ENCODE data around the gene ZNF628.
A peak's percentile ranks its signal among the peaks of the same experiment; 100 is the strongest.
"Not testable (repeated sequence)": the region's sequence is repeated elsewhere in the genome, so short reads cannot be mapped to it uniquely, and the experiment has no call there.

ZNF628 gene

DNA sequence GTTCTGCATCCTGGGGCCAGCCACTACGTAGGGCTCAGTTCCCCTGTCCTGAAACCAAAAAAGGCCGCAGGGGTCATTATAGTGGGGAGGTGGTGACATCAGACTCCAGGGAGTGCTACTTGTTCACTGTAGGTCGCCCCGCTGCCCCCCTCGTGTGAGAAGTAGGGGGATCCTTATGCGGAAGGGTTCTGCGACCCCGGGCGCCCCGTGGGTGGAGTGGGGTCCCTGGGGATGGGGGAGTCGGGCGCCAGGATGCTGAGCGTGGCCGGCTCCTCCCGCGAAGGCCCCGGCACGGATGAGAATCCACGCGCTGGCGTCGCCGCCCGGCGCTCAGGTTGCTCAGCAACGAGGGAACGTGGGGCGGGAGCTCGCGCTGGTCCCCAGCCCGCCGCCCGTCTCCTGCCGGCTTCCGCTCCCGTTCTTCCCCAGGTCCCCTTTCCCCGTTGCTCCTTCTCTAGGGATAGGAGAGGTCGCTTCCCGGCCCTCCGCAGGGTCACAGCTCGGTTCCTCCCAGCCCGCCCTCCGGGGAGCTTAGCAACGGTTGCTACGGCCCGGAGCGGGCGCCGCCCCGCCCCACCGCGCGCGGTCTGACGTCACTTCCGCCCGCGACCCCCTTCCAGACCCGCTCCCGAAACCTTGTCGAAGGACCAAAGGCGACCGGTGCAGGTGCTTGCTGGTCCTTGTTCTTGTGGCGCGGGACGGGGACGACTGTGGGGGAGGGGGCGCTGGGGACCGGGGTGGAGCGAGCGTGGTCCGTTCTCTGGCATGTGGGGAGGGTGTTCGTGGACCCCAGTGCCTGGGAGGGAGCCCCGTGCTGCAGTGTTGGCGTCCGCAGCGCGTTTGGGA is 8.4 kb downstream of the ZNF628 start, which contains the start of gene NAT14:
Gene NAT14 (plus strand): TSS at position 596 of the 846 bp plus-strand sequence. CDS start 521 bp downstream, outside the sequence.
- peak; percentile 63 for DNase-seq

DNA sequence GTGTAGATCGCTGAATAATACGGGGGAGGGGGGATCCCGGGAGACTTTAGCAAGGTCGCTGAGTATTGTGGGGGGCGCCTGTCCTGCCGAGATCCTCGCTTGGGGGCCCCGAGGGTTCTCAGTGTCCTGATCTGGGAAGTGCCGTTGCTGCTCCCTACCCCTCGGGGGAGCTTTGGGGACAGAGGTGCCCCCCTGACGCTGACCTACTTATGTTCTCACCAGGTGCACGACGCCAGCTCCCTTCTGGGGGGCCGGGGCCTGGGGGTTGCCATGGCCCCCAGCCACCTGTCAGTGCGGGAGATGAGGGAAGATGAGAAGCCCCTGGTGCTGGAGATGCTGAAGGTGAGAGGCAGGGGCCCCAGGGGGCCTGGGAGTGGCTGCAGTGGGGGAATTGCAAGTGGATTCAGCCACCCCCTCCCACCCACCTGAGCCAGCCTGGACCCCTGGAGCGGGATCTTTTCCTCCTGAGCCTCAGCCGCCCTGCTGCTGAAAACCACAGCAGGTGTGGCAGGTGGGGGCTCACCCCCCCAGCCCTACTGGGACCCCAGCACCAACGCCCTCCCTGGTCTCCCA is 9.1 kb downstream of the ZNF628 start:
- DNase-seq: no peak

DNA sequence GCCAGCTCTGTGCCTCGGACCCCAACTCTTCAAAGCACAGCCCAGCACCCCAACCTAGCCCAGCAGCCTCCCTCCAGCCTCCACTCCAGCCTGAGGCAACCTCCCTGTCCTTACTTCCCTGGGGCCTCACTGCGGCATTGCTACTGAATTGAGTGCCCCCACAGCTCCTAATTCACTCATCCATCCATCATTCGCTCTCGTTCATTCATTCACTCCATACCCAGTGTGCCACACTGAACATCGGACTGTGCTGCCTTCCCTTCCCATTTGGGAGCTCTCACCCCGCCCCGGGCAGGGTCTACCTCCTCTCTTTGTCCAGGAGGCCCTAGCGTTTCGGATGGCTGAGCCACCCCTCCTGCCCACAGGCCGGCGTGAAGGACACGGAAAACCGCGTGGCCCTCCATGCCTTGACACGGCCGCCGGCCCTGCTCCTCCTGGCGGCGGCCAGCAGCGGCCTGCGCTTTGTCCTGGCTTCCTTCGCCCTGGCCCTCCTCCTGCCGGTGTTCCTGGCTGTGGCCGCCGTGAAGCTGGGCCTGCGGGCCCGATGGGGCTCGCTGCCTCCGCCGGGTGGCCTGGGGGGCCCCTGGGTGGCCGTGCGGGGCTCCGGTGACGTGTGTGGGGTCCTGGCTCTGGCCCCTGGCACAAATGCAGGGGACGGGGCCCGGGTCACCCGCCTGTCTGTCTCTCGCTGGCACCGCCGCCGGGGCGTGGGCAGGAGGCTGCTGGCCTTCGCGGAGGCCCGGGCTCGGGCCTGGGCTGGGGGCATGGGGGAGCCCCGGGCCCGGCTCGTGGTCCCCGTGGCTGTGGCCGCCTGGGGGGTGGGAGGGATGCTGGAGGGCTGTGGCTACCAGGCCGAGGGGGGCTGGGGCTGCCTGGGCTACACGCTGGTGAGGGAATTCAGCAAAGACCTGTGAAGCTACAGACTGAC is 9.9 kb downstream of the ZNF628 start:
- DNase-seq: no peak

DNA sequence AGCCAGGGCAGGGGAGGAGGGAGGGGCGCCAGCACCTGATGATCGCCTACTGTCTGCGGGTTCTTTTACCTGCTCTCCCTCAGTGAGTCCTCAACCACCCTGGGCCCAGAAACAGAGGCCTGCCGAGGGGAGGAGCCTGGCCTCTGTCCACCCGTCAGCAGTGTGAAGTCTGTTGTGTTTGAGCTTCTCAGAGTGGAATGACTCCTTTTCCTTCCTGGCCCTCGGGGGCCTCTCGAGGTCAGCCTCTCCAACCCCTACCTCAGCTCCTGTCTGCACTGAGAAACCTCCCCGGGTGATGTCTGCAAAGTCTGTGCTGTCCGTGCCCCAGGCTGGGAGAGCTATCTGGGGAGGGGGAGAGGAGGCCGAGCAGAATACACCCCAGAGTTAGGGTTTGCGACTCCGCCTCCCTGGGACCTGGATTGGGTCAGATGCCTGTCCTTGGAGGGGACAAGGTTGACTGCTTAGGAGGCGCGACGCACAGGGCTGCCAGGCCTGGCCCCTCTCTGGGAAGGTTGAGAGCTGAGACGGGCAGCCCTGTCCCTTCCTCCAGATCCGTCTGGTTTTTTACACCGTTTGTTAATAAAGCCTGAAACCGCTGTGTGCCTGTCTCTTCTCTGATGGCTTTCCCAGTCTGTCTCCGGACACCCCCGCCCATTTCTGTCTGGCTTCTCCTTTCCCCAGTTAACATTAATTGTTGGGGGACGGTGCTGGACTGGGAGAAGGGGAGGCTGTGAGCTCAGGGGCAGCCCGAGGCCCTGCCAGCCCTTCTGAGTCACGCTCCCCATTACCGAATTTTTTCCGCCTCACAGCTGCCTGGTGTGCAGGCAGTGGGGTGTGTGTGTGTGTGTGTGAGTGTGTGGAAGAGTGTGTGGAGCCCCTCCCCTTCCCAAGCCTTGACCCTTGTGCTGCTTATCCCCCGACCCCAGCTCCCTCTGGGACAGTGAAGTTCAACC is 10.8 kb downstream of the ZNF628 start:
- peak; percentile 97 for DNase-seq

DNA sequence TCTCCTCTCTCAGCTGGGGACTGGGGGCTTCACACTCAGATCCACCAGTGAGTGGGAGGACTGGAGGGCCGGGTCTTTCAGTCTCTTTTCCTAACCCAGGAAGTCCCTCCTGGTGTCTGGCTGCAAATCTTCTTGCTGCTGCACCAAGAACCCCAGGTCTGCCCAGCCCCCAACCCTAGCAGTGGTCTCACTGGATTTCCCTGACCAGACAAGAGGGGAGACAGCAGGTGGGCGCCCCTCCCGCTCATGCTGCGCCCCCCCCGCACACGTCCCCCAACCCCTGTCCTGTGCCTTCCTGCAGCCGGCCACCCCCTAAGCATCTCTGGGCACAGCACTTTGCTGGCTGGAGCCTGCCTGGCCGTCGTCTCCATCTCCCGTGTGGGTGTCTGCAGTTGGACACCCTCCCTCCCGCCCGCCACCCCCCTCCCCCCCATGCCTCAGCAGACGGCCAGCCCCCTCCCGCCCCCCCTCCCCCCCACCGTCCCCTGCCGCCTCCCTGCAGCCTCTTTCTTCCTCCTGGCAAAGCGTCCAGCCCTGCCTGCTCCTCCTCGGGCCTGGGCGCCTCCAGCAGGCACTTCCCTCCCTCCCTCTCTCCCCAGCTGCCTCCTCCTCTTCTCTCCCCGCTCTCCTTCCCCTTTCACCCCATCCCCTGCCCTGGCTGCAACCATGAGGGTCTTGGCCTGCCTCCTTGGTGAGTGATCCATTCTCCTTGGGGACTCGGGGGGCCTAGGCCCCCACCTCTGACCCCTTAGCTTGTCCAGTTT is 11.7 kb downstream of the ZNF628 start, which contains the start of gene SSC5D:
Gene SSC5D (plus strand): TSS at position 513 of the 764 bp plus-strand sequence. CDS start 154 bp downstream, at position 667.
- peak; percentile 65 for DNase-seq

DNA sequence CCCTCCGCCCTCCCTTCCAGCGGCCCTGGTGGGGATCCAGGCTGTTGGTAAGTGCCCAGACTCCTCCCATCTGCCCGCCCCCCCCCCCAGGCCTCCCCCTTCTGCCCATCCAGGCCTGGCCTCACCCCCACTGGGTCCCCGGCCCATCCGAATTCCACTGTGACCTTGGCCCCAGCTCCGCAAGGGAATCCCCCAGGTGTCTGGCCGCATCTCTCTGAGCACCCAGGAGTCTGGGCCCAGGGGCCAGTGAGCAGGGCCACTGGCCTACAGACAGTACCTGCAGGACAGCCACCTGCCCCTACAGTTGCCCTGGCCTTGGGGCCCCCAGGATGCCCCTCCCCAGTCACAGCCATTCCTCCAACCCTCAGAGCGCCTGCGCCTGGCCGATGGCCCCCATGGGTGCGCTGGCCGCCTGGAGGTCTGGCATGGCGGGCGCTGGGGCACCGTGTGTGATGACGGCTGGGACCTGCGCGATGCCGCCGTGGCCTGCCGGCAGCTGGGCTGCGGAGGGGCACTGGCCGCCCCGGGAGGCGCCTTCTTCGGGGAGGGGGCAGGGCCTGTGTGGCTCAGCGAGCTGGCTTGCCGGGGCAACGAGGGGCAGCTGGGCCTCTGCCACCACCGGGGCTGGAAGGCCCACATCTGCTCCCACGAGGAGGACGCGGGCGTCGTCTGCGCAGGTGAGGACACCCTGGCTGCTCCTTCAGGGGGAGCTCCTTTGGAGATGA is 12.7 kb downstream of the ZNF628 start:
- DNase-seq: no peak

DNA sequence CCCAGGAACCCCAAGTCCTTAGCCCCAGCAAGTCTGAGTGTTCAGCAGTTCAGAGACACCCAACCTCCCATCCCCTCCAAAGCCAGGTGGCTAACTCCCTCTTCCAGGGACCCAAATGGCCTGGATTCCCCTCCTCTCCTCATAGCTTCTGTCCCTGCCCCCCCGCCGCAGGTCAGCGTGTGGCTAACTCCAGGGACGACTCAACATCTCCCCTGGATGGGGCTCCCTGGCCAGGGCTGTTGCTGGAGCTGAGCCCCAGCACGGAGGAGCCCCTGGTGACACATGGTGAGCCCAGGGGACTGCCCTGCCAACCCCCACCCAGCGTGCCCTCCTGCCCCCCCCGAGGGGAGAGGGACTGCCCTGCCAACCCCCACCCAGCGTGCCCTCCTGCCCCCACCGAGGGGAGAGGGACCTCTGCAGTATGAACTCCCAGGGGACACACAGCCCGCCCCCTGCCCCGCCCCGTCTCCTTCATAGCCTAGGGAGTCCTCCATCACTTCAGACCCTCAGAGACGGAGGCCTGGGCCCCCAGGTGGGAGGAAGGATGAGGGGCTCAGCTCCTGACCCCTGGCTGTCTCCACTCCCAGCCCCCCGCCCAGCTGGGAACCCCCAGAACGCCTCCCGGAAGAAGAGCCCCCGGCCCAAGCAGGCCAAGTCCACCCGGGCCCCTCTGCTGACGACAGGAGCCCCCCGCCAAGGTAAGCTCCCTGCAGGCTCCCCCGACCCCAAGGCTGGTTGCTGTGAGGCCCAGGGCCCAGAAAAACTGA is 13.5 kb downstream of the ZNF628 start:
- peak; percentile 30 for DNase-seq

DNA sequence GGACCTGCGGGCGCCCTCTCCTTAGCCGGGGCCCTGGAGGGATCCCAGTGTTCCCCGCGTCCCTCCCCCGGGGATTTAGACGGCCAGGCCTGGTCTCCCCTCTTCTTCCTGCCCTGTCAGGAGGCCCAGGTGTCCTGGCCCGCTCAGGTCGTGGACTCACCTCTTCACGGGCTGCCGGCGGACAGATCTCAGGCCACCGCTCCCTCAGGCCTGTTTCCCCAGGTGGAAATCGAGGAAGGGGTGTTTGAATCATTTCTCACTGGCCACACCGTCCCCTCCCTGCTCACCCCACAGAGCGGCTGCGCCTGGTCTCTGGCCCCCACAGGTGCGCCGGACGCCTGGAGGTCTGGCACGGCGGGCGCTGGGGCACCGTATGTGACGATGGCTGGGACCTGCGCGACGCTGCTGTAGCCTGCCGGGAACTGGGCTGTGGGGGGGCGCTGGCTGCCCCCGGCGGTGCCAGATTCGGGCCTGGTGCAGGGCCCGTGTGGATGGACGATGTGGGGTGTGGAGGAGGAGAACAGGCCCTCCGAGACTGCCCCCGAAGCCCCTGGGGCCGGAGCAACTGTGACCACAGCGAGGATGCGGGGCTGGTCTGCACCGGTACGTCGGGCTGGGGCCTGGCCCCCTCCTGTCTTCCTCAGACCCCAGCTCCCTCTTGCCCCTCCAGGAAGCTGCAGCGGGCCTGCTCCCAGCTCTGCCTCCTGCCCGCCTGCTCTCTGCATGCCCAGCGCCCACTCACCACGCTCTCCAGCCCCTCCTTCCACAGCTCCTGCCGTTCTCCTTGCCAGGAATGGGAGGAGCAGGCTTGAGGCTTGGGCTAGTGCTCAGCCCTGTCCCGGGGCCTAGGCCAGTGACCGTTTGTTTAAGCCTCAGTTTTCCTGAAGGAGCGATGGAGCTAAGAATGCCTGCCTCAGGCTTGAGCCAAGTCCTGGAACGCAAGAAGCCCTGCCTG is 14.3 kb downstream of the ZNF628 start:
- DNase-seq: no peak

DNA sequence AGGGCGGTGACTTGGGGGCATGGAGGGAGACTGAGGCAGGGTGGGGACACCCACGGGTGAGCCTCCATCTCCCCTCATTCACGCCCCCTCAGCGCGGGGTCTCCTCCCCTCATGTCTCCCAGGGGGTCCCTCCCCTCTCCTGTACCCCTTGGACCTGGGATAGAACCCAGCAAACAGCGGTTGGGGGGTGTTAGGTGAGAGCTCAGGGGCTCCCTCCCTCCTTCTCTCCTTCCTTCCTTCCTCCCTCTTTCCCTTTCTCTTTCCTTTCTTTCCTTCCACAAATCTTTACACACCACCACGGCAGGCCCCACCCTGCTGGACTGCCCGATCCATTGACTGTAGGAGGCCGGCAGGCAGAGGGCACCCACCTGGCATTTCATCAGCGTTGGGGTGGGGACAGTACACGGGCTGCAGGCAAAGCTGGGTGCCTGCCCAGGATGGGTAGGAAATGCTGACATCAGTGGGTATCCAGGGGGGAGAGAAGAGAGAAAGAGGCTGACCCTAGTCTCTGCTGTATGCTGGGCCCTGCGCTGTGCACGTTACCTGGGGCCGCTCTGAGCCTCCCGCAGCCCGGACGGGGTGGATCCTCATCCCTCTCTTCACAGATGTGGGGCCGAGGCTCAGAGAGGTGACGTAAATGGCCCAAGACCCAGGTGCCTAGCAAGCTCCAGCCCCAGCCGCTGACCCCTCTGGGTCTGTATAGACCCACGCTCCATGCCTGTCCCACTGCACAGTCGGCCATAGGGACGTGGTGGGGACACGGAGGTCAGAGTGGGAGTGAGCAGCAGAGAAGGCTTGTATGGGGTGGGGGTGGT is 15.3 kb downstream of the ZNF628 start:
- DNase-seq: no peak

DNA sequence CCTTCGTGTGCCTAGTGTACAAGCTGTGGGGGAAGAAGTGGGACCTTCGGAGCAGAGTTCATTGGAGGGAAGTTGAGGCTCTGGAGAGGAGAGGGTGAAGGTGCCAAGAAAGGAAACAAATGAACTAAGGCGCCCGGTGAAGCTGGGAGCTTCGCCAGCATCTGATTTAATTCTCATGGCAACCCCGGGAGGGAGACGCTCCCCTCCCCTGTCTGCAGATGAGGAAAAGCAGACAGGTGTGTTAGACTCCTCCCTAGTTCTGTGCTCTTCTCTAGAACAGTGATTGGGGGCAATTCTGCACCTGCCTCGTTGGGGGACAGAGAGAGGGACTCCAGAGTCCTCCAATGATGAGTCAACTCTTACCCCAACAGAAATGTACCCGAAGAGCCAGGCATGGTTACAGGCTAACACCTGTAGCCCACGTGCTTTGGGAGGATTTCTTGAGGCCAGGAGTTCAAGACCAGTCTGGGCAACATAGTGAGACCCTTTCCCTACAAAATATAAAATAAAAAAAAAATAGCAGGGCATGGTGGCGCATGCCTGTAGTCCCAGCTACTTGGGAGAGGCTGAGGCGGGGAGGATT is 16.0 kb downstream of the ZNF628 start:
- no peak for DNase-seq

DNA sequence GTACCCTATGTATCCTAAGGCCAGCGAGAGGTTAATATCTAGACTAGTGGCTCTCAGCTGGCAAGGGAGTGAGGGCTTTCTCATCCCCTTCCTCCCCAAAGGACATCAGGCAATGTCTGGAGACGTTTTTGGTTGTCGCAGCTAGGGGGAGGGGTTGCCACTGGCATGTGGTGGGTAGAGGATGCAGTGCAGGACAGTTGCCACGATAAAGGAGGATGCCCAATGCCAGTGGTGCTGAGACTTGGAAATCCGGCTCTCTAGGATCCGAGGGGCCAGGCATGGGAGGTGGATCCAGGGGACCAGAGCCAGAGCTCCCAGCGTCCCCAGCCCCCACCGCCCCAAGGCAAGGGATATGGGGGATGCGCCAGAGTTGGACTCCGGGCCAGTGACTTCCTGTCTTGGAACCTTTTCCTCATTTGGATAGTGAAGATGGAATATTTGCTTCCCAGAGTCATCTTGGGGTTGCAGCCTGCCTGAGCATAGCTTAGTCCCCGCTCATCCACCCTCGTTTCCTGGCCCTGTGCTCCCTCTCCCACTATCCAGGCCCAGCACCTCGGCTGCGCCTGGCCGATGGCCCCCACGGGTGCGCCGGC is 16.7 kb downstream of the ZNF628 start:
- DNase-seq: peak; percentile 78

DNA sequence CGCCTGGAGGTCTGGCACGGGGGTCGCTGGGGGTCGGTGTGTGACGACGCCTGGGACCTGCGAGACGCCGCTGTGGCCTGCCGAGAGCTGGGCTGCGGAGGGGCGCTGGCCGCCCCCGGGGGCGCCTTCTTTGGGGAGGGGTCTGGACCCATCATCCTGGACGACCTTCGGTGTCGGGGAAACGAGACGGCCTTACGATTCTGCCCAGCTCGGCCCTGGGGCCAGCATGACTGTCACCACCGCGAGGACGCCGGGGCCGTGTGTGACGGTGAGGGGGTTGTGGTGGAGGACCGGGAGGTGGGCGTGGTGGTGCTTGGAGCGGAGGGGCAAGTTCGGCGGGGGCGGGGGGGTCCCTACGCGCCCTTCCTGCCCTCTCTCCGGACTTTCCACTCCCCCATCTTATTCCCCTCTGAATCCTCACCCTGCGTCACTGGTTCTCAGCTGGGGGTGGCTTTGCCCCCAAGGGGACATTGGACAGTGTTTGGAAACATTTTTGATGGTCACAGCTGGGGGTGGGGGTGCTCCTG is 17.3 kb downstream of the ZNF628 start:
- no peak for DNase-seq

DNA sequence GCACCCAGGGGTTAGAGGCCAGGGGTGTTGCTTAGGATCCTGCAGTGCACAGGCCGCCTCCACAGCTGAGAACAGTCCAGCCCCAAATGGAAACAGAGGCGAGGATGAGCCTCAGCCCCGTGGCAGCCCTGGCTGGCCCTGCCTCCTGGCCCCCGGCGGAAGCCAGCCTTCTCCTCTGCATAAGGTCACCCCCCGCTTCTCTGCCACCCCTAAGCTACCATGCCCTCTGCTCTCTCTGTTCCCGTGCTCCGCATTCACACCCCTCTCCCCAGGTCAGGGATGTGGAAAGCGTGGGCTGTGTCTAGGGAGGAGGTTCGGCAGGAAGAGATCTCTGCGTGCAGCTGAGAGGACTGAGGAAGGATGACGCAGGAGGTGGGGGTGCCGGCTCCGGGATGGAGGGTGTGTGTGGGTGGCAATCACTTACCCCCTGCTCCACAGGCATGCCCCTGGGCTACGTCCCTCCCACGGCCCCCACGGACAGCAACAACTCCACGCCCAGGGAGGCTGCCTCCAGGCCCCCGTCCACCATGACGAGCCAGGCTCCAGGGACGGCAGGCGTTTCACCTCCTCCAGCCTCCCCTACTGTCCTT is 17.9 kb downstream of the ZNF628 start:
- peak; percentile 62 for DNase-seq

DNA sequence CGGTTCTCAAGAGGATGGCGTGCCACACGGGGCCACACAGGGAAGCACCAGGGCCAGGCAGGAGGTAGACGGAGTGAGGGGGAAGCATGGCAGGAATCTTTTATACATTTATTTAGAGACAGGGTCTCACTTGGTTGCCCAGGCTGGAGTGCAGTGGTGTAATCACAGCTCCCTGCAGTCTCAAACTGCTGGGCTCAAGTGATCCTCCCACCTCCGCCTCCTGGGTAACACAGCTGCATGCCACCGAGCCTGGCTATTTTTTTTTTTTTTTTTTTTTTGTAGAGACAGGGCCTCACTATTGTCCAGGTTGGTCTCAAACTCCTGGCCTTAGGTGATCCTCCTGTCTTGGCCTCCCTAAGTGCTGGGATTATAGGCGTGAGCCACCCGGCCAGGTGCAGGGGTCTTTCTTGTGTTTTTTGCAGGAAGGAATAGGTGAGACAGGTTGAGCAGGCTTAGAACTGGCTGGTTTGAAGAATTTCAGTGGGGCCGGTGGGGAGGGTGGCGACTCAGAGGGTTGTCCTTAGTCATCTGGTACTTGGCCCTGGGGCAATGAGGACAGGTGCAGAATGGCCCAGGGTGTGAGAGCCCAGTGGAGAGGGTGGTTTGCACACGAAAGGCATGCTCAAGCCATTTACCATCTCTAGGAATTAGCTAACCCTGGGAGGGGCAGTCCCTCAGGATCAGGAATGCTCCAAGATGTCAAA is 19.4 kb downstream of the ZNF628 start:
- DNase-seq: no peak

DNA sequence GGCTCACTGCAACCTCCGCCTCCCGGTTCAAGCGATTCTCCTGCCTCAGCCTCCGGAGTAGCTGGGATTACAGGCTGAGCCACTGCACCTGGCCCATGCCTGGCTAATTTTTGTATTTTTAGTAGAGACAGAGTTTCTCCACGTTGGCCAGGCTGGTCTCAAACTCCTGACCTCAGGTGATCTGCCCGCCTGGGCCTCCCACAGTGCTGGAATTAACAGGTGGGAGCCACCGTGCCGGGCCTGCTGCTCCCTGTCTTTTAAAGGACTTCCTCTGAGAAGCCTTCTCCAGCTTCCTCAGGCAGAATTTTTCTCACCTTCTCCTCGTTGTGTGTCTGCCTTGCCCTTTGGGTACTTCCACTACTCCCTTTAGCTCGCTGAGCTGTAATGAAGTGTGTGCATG is 20.4 kb downstream of the ZNF628 start:
- DNase-seq: not testable (repeated sequence)

All from fibroblast of skin of back (primary cell).